ENCODE data around the gene EEF2KMT. TPM values are rescaled to one million over a fixed set of nuclear protein-coding genes. Genes with fewer than 3 reads are reported as not detected.
"Not testable (repeated sequence)": the region's sequence is repeated elsewhere in the genome, so short reads cannot be mapped to it uniquely, and the experiment has no call there.

The EEF2KMT gene
- total RNA-seq, 1 experiment from 2014 or later, result 10.4 TPM

DNA sequence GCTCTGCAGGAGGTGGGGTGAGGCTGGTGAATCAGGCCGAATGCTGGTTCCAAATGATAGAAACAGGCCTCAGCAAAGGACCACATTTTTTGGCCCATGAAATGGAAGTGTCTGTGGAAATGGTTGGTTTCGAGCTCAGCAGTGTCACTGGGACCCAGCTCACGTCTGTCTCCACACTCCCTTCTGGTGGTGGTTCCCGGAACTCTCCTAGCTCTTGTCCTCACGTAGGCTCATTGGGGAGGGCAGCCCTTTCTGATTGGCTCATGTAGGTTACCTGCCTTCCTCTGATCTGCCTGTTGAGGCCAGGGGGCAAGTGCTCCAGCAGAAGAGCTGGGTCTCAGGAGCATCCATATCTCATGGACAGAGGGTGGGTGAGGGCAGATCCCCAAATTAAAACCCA lies 22.0 kb downstream of the EEF2KMT start:
- Histone ChIP-seq H3K27me3 (ENCODE audit: insufficient read depth, low read depth) (no peaks in the 10 kb centered on the region), H4K20me1 (ENCODE audit: insufficient read depth) (no peaks in the 10 kb centered on the region), H3K79me2 (ENCODE audit: low read depth) (peaks cover 22% of the 10 kb centered on the region; the same call in 1 of the 2 replicates), H3K4me3 (no peak overlapping the region), H3K4me1 (replicated peaks; ENCODE audit: insufficient read depth) (peaks cover 24% of the 10 kb centered on the region), H2AFZ (no peak overlapping the region), H3K27ac (no peak overlapping the region), H3F3A (ENCODE audit: insufficient read depth, low read depth) (no peaks in the 10 kb centered on the region), H3K9me3 (ENCODE audit: insufficient read depth, low read depth) (no peaks in the 10 kb centered on the region), H3K4me2 (no peak overlapping the region), H3K9me2 (ENCODE audit: insufficient read depth) (no peaks in the 10 kb centered on the region), H3K36me3 (ENCODE audit: low read depth) (no peaks in the 10 kb centered on the region; the same call in 1 of the 2 replicates)
- no TSS peak for BruUV-seq (replicated peaks)
- TF ChIP-seq CTCF (conservative IDR thresholded peaks at IDR 0.05), result no peak
- no peak for TF ChIP-seq EZH2 (IDR thresholded peaks at IDR 0.05; ENCODE audit: low read depth)
- POLR2A ChIA-PET (ENCODE audit: unreplicated experiment), result no interaction called here
- intact Hi-C loops (cut with micrococcal nuclease; ENCODE audit: unreplicated experiment), result no loop called here
- CTCF ChIA-PET, result no interaction called here
- no peak for DNase-seq

DNA sequence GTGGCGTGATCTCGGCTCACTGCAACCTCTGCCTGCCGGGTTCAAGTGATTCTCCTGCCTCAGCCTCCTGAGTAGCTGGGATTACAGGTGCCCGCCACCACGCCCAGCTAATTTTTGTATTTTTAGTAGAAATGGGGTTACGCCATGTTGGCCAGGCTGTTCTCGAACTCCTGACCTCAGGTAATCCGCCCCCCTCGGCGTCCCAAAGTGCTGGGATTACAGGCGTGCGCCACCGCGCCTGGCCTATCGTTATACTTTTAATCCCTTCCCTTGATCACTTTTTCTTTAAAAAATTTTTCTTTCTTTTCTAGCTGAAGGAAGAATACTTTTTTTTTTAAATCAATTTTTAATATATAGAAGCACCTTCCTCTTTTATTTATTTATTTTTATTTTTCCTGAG lies 23.8 kb downstream of the EEF2KMT start:
- BruUV-seq (replicated peaks); intact Hi-C loops (cut with micrococcal nuclease; ENCODE audit: unreplicated experiment): not testable (repeated sequence)
- CTCF ChIA-PET, result interaction anchor here (0.6 kb wide), 1 partner anchor 232 kb away, joined by 5 read pairs; no protein-coding TSS in a partner anchor

GRCh38 chr16:5073279-5073629 lies 24.3 kb downstream of the EEF2KMT start:
- no peaks in the 10 kb centered on the region for H3F3A ChIP-seq (ENCODE audit: insufficient read depth, low read depth)
- H3K4me2 ChIP-seq, result peak overlapping the region; percentile 90; the same call in 1 of the 2 replicates
- no peak for DNase-seq
- no peaks in the 10 kb centered on the region; the same call in 1 of the 2 replicates for H3K36me3 ChIP-seq (ENCODE audit: low read depth)
- peaks cover 22% of the 10 kb centered on the region; the same call in 1 of the 2 replicates for H3K79me2 ChIP-seq (ENCODE audit: low read depth)
- no peaks in the 10 kb centered on the region for H3K27me3 ChIP-seq (ENCODE audit: insufficient read depth, low read depth)
- H3K4me1 ChIP-seq (replicated peaks; ENCODE audit: insufficient read depth), result peaks cover 12% of the 10 kb centered on the region
- TF ChIP-seq EZH2 (IDR thresholded peaks at IDR 0.05; ENCODE audit: low read depth), result no peak
- no peak for TF ChIP-seq CTCF (conservative IDR thresholded peaks at IDR 0.05)
- BruUV-seq (replicated peaks), result no TSS peak
- H3K27ac ChIP-seq, result no peak overlapping the region
- intact Hi-C loops (cut with micrococcal nuclease; ENCODE audit: unreplicated experiment), result no loop called here
- POLR2A ChIA-PET (ENCODE audit: unreplicated experiment), result no interaction called here
- no peaks in the 10 kb centered on the region for H4K20me1 ChIP-seq (ENCODE audit: insufficient read depth)
- no peak overlapping the region for H3K4me3 ChIP-seq
- H3K9me3 ChIP-seq (ENCODE audit: insufficient read depth, low read depth), result no peaks in the 10 kb centered on the region
- no peak overlapping the region for H2AFZ ChIP-seq
- no peaks in the 10 kb centered on the region for H3K9me2 ChIP-seq (ENCODE audit: insufficient read depth)
- CTCF ChIA-PET, result interaction anchor here (0.6 kb wide), 1 partner anchor 231 kb away, joined by 5 read pairs; no protein-coding TSS in a partner anchor

More for the DNA sequence above, 23.8 kb downstream of the EEF2KMT start:
- H2AFZ ChIP-seq; POLR2A ChIA-PET (ENCODE audit: unreplicated experiment); H3K27me3 ChIP-seq (ENCODE audit: insufficient read depth, low read depth); H3K36me3 ChIP-seq (ENCODE audit: low read depth); H3K4me3 ChIP-seq; H3F3A ChIP-seq (ENCODE audit: insufficient read depth, low read depth); H3K9me2 ChIP-seq (ENCODE audit: insufficient read depth); H3K4me2 ChIP-seq; H3K9me3 ChIP-seq (ENCODE audit: insufficient read depth, low read depth); H3K27ac ChIP-seq; H4K20me1 ChIP-seq (ENCODE audit: insufficient read depth); DNase-seq: not testable (repeated sequence)
- H3K79me2 ChIP-seq (ENCODE audit: low read depth), result peaks cover 22% of the 10 kb centered on the region; the same call in 1 of the 2 replicates
- H3K4me1 ChIP-seq (replicated peaks; ENCODE audit: insufficient read depth), result peaks cover 12% of the 10 kb centered on the region
